Measurements from ENCODE around the gene ZBTB43. TPM values are rescaled to one million over a fixed set of nuclear protein-coding genes. Genes with fewer than 3 reads are reported as not detected.

Gene ZBTB43, protein sequence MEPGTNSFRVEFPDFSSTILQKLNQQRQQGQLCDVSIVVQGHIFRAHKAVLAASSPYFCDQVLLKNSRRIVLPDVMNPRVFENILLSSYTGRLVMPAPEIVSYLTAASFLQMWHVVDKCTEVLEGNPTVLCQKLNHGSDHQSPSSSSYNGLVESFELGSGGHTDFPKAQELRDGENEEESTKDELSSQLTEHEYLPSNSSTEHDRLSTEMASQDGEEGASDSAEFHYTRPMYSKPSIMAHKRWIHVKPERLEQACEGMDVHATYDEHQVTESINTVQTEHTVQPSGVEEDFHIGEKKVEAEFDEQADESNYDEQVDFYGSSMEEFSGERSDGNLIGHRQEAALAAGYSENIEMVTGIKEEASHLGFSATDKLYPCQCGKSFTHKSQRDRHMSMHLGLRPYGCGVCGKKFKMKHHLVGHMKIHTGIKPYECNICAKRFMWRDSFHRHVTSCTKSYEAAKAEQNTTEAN
- 21.0 TPM for polyA plus RNA-seq (2013)

DNA sequence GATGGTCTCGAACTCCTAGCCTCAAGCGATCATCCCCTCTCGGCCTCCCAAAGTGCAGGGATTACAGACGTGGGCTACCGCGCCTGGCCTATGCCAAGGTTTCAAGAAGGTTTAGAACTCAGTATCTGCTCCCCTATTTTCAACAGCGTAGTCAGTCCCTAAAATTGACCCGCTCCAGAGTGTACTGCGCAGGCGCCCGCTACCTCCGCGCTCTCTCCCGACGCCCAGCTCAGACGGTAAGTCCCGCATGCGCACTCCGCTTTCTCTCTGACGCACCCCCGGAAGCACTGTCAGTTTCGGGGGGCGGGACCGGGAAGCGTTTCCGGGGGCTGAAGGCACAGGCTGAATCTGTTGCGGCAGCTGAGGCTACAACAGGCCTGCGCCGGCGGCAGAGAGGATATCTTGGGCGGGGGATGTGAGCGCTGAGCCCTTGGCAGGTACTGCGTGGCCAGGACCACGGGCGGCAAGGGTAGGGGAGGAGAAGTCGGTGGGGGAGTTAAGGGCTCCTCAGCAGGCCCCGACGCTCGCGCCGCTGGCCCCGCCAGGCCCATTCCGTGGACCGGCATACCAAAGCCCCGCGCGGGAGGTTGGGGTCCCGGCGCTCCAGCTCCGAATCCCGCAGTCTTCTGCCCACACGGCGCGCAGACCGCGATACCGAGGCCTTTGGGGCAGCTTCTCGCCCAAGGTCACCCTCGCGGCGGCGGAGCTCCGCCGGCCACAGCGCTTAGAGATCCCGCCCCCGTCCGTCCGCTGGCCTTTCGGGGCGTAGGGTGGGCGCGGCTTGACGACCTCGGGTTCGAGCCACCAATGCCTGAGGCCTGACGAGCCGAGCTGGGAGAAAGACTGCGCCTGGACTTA is at the start of gene ZBTB43:
ZBTB43 (plus strand) TSS at position 345 of the 858 bp plus-strand sequence. CDS start 27,470 bp downstream, outside the sequence.
- H3K36me3 ChIP-seq (ENCODE audit: control insufficient read depth in 4 of 4, insufficient read depth in 4 of 4, low read length in 3 of 4) = peaks cover 0 to 11% (median 4%) of the 10 kb centered on the region in 4 experiments
- no peaks in the 10 kb centered on the region for H3K27me3 ChIP-seq (replicated peaks in 2 of 5; ENCODE audit: control insufficient read depth in 4 of 5, insufficient read depth in 5 of 5, low read length in 4 of 5)
- ChIA-PET CTCF (interaction anchor here (0.9 to 1.3 kb wide), 4 partner anchors 15 to 101 kb away, joined by 3 read pairs; no protein-coding TSS in a partner anchor), POLR2A (interaction anchor here (0.6 kb wide), 1 partner anchor 57 kb away, joined by 3 read pairs; no protein-coding TSS in a partner anchor)
- peak; percentile 95 to 98 (median 96) for DNase-seq
- peaks cover 6 to 23% (median 18%) of the 10 kb centered on the region in 4 experiments for H3K4me1 ChIP-seq (ENCODE audit: control extremely low read depth in 1 of 4, control insufficient read depth in 4 of 4, insufficient read depth in 4 of 4, low read length in 3 of 4)
- H3K9me3 ChIP-seq (ENCODE audit: control extremely low read depth in 1 of 5, control insufficient read depth in 4 of 5, insufficient read depth in 2 of 5, low read depth in 1 of 5, low read length in 4 of 5) = no peaks in the 10 kb centered on the region
- 3% methylated on average over 73 of the region's 79 CpGs for WGBS (ENCODE audit: insufficient coverage)
- peak within 1 kb of the TSS; percentile 78 to 91 for H3K27ac ChIP-seq (ENCODE audit: insufficient read depth in 1 of 2, low read depth in 1 of 2, low read length in 2 of 2, poor library complexity in 1 of 2, severe bottlenecking in 2 of 2)
- peak within 1 kb of the TSS; percentile 79 to 96 (median 87) for H3K4me3 ChIP-seq (ENCODE audit: control insufficient read depth in 1 of 7, extremely low read depth in 1 of 7, insufficient read depth in 4 of 7, low read depth in 2 of 7, low read length in 6 of 7)

DNA sequence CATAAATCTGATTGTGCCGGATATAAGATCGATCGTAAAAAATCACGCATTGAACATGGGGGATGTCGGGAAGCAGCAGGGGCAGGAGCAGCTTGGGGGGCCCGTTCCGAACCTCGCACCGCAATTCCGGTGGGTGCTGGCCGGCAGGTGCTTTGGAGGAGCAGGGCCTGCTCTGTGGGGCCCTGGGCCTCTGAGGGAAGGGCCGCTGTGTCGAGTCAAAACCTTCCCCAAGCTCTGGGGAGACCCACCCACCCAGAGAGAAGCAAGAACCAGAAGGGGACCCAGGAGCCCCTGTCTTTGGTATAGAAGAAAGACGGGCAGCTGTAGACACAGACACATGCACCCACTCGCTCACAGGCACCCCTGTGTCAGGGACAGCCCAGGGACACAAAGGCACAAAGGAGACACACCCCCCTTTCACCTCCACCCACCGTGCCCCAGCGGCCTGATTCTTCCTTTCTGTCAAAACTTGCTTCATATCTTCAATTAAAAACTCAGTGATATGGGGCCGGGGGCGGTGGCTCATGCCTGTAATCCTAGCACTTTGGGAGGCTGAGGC is 49.4 kb upstream of the ZBTB43 start:
- no peaks in the 10 kb centered on the region for H3K9me3 ChIP-seq (ENCODE audit: control extremely low read depth in 1 of 5, control insufficient read depth in 4 of 5, insufficient read depth in 2 of 5, low read depth in 1 of 5, low read length in 4 of 5)
- POLR2A ChIA-PET = no interaction called here
- CTCF ChIA-PET = no interaction called here
- H3K4me3 ChIP-seq (ENCODE audit: control insufficient read depth in 1 of 7, extremely low read depth in 1 of 7, insufficient read depth in 4 of 7, low read depth in 2 of 7, low read length in 6 of 7) = no peak overlapping the region
- H3K27me3 ChIP-seq (replicated peaks in 2 of 5; ENCODE audit: control insufficient read depth in 4 of 5, insufficient read depth in 5 of 5, low read length in 4 of 5) = no peaks in the 10 kb centered on the region
- no peak for DNase-seq
- no peaks in the 10 kb centered on the region for H3K4me1 ChIP-seq (ENCODE audit: control extremely low read depth in 1 of 4, control insufficient read depth in 4 of 4, insufficient read depth in 4 of 4, low read length in 3 of 4)
- over 99% methylated on average over 14 of the region's 19 CpGs for WGBS (ENCODE audit: insufficient coverage)
- H3K27ac ChIP-seq (ENCODE audit: insufficient read depth in 1 of 2, low read depth in 1 of 2, low read length in 2 of 2, poor library complexity in 1 of 2, severe bottlenecking in 2 of 2) = no peak overlapping the region
- H3K36me3 ChIP-seq (ENCODE audit: control insufficient read depth in 4 of 4, insufficient read depth in 4 of 4, low read length in 3 of 4) = no peaks in the 10 kb centered on the region

DNA sequence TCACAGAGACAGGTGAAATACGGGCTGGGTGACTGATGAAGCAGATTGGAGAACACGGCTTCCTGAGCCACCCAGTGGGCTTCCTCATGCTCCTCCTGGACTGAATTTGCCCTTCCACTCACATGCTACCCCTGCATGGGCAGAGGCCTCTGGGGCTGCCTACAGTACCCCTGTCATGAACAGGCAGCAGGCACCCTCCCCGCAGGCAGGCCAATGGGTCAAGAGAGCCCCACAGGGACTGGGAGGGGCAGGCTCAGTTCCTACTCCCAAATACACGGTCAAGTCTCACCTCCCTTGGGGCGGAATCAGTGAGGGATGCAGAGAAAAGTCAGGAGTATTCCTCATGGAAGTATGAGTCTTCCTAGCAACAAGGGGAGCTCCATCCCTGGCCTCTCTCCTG is 48.6 kb upstream of the ZBTB43 start:
- no peaks in the 10 kb centered on the region for H3K4me1 ChIP-seq (ENCODE audit: control extremely low read depth in 1 of 4, control insufficient read depth in 4 of 4, insufficient read depth in 4 of 4, low read length in 3 of 4)
- ChIA-PET CTCF (no interaction called here), POLR2A (no interaction called here)
- 96% methylated on average over 3 of the region's 5 CpGs for WGBS (ENCODE audit: insufficient coverage)
- no peaks in the 10 kb centered on the region for H3K9me3 ChIP-seq (ENCODE audit: control extremely low read depth in 1 of 5, control insufficient read depth in 4 of 5, insufficient read depth in 2 of 5, low read depth in 1 of 5, low read length in 4 of 5)
- no peaks in the 10 kb centered on the region for H3K36me3 ChIP-seq (ENCODE audit: control insufficient read depth in 4 of 4, insufficient read depth in 4 of 4, low read length in 3 of 4)
- H3K4me3 ChIP-seq (ENCODE audit: control insufficient read depth in 1 of 7, extremely low read depth in 1 of 7, insufficient read depth in 4 of 7, low read depth in 2 of 7, low read length in 6 of 7) = no peak overlapping the region
- DNase-seq = no peak
- no peaks in the 10 kb centered on the region for H3K27me3 ChIP-seq (replicated peaks in 2 of 5; ENCODE audit: control insufficient read depth in 4 of 5, insufficient read depth in 5 of 5, low read length in 4 of 5)
- no peak overlapping the region for H3K27ac ChIP-seq (ENCODE audit: insufficient read depth in 1 of 2, low read depth in 1 of 2, low read length in 2 of 2, poor library complexity in 1 of 2, severe bottlenecking in 2 of 2)

DNA sequence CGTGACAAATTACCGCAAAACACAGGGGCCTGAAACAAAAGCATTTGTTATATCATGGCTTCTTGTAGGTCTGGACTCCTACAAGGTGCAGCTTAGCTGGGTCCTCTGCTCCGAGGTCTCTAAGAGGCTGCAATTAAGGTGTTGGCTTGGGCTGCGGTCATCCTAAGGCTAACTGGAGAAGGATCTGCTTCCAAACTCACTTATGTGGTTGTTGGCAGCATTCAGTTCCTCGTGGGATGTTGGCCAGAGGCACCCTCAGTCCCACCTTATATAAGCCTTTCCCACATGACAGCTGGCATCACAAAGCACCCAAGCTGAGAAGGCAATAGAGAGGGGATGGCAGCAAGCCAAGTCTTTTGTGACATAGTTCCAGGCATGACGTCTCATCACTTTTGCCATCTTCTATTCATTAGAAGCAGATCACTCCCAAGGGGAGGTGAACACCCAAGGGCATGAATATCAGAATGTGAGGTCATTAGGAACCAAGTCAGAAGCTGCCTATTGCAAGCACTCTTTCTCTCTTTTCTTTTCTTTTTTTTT is 47.9 kb upstream of the ZBTB43 start:
- WGBS (ENCODE audit: insufficient coverage) = 89% methylated on average over 3 of the region's 6 CpGs
- CTCF ChIA-PET = interaction anchor here (0.7 to 1.4 kb wide), 2 partner anchors 24 to 55 kb away, joined by 3 to 5 read pairs; no protein-coding TSS in a partner anchor

DNA sequence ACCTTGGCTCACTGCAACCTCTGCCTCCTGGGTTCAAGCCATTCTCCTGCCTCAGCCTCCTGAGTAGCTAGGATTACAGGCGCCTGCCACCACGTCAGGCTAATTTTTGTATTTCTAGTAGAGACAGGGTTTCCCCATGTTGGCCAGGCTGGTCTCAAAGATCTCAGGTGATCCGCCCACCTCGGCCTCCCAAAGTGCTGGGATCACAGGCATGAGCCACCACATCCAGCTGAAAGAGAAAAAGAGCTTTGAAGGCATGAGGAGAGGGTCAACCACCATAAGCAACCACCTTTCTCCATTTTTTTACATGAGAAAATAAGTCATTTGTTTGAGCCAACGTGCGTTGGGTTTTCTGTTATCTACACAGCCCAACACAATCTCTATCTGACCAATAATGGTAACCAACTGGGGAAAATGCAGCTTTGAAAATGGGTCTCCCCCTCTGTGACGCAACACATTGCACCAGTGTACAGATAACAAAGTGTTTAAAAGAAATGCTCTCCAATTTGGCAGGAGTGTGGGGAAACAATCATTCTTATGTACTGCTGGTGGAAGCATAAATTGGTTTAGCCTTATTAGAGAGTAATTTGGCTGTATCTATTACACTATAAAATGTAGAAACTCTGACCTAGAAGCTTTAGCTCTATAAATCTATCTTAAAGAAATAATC is 45.8 kb upstream of the ZBTB43 start:
- no peaks in the 10 kb centered on the region for H3K4me1 ChIP-seq (ENCODE audit: control extremely low read depth in 1 of 4, control insufficient read depth in 4 of 4, insufficient read depth in 4 of 4, low read length in 3 of 4)
- H3K27ac ChIP-seq (ENCODE audit: insufficient read depth in 1 of 2, low read depth in 1 of 2, low read length in 2 of 2, poor library complexity in 1 of 2, severe bottlenecking in 2 of 2) = no peak overlapping the region
- WGBS (ENCODE audit: insufficient coverage) = 98% methylated on average over 6 of the region's 7 CpGs
- no peaks in the 10 kb centered on the region for H3K9me3 ChIP-seq (ENCODE audit: control extremely low read depth in 1 of 5, control insufficient read depth in 4 of 5, insufficient read depth in 2 of 5, low read depth in 1 of 5, low read length in 4 of 5)
- POLR2A ChIA-PET = no interaction called here
- no peaks in the 10 kb centered on the region for H3K36me3 ChIP-seq (ENCODE audit: control insufficient read depth in 4 of 4, insufficient read depth in 4 of 4, low read length in 3 of 4)
- DNase-seq = peak in 1 of 3 donors; percentile 27
- H3K27me3 ChIP-seq (replicated peaks in 2 of 5; ENCODE audit: control insufficient read depth in 4 of 5, insufficient read depth in 5 of 5, low read length in 4 of 5) = no peaks in the 10 kb centered on the region
- H3K4me3 ChIP-seq (ENCODE audit: control insufficient read depth in 1 of 7, extremely low read depth in 1 of 7, insufficient read depth in 4 of 7, low read depth in 2 of 7, low read length in 6 of 7) = no peak overlapping the region
- CTCF ChIA-PET = no interaction called here

More for the DNA sequence above, 47.9 kb upstream of the ZBTB43 start:
- POLR2A ChIA-PET = interaction anchor here (0.7 kb wide), 1 partner anchor 59 kb away, joined by 3 read pairs; no protein-coding TSS in a partner anchor
- Histone ChIP-seq H3K27ac (ENCODE audit: insufficient read depth in 1 of 2, low read depth in 1 of 2, low read length in 2 of 2, poor library complexity in 1 of 2, severe bottlenecking in 2 of 2) (no peak overlapping the region), H3K4me3 (ENCODE audit: control insufficient read depth in 1 of 7, extremely low read depth in 1 of 7, insufficient read depth in 4 of 7, low read depth in 2 of 7, low read length in 6 of 7) (no peak overlapping the region), H3K4me1 (ENCODE audit: control extremely low read depth in 1 of 4, control insufficient read depth in 4 of 4, insufficient read depth in 4 of 4, low read length in 3 of 4) (no peaks in the 10 kb centered on the region), H3K27me3 (replicated peaks in 2 of 5; ENCODE audit: control insufficient read depth in 4 of 5, insufficient read depth in 5 of 5, low read length in 4 of 5) (no peaks in the 10 kb centered on the region), H3K9me3 (ENCODE audit: control extremely low read depth in 1 of 5, control insufficient read depth in 4 of 5, insufficient read depth in 2 of 5, low read depth in 1 of 5, low read length in 4 of 5) (no peaks in the 10 kb centered on the region), H3K36me3 (ENCODE audit: control insufficient read depth in 4 of 4, insufficient read depth in 4 of 4, low read length in 3 of 4) (no peaks in the 10 kb centered on the region)
- DNase-seq = no peak

DNA sequence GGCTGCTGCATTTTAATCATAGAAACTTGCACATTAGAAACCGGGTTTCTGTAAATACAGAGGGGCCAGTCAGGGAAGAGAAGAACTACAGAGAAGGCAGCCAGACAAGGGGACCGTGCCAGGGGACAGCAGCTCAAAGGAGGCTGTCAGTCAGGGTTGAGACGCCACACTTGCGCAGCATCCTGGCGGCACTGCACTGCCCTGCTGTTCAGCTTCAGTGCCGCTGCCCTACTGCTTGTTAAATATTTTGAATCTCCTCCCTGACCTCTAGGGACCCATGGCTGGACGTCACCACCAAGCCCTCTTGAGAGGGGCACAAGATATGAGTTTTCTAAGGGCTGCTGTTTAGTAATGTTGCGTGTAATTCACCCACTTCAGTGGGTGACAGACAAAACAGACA is 43.6 kb upstream of the ZBTB43 start:
- no peak overlapping the region for H3K27ac ChIP-seq (ENCODE audit: insufficient read depth in 1 of 2, low read depth in 1 of 2, low read length in 2 of 2, poor library complexity in 1 of 2, severe bottlenecking in 2 of 2)
- H3K4me1 ChIP-seq (ENCODE audit: control extremely low read depth in 1 of 4, control insufficient read depth in 4 of 4, insufficient read depth in 4 of 4, low read length in 3 of 4) = no peaks in the 10 kb centered on the region
- H3K4me3 ChIP-seq (ENCODE audit: control insufficient read depth in 1 of 7, extremely low read depth in 1 of 7, insufficient read depth in 4 of 7, low read depth in 2 of 7, low read length in 6 of 7) = no peak overlapping the region
- H3K27me3 ChIP-seq (replicated peaks in 2 of 5; ENCODE audit: control insufficient read depth in 4 of 5, insufficient read depth in 5 of 5, low read length in 4 of 5) = no peaks in the 10 kb centered on the region
- no peak for DNase-seq
- ChIA-PET POLR2A (no interaction called here), CTCF (interaction anchor here (3.9 kb wide), 1 partner anchor 56 kb away, joined by 18 read pairs; no protein-coding TSS in a partner anchor)
- H3K9me3 ChIP-seq (ENCODE audit: control extremely low read depth in 1 of 5, control insufficient read depth in 4 of 5, insufficient read depth in 2 of 5, low read depth in 1 of 5, low read length in 4 of 5) = no peaks in the 10 kb centered on the region
- WGBS (ENCODE audit: insufficient coverage) = 90% methylated on average over 6 of the region's 8 CpGs
- no peaks in the 10 kb centered on the region for H3K36me3 ChIP-seq (ENCODE audit: control insufficient read depth in 4 of 4, insufficient read depth in 4 of 4, low read length in 3 of 4)

Measured in common myeloid progenitor, CD34-positive (primary cell).